ENCODE data around the gene NME5. TPM values are rescaled to one million over a fixed set of nuclear protein-coding genes. Genes with fewer than 3 reads are reported as not detected.

Gene NME5
- total and polyA plus RNA-seq, 2 of the 8 experiments (the other 6 are each of a cell fraction or from before 2014, with no cell fraction given): 0.48 to 0.89 TPM

- DNase-seq (ENCODE audit: low read depth in 1 of 2, low spot score in 2 of 2) (peak in 1 of 2 experiments; percentile 53), FAIRE-seq (no peak)
- Histone ChIP-seq H3K14ac (ENCODE audit: insufficient read length) (no peak overlapping the region), H4K91ac (replicated peaks; ENCODE audit: insufficient read length, low read length) (peak overlapping the region; percentile 13), H2BK15ac (ENCODE audit: low read length) (no peak overlapping the region), H3K9me3 (ENCODE audit: insufficient read depth in 2 of 2, low read depth in 1 of 2, low read length in 1 of 2) (no peaks in the 10 kb centered on the region), H2BK120ac (replicated peaks; ENCODE audit: low read depth, low read length) (no peak overlapping the region), H3K27ac (ENCODE audit: low read depth, low read length) (peak overlapping the region; percentile 91), H2BK12ac (ENCODE audit: low read depth, low read length) (no peak overlapping the region), H3K9ac (replicated peaks in 1 of 4; ENCODE audit: extremely low read depth in 1 of 4, low read depth in 3 of 4, low read length in 3 of 4) (peak overlapping the region; percentile 80 to 92 (median 86)), H3K18ac (ENCODE audit: extremely low read depth, low read length) (peak overlapping the region; percentile 27), H2BK5ac (ENCODE audit: low read depth, low read length) (peak overlapping the region; percentile 75; the same call in 1 of the 2 replicates), H3K56ac (replicated peaks; ENCODE audit: insufficient read length, low read depth, low read length) (peak overlapping the region; percentile 54), H3K4me3 (ENCODE audit: extremely low read depth in 1 of 4, insufficient read depth in 2 of 4, low read depth in 3 of 4, low read length in 4 of 4) (peak overlapping the region; percentile 91 to 100 (median 96)), H3K23ac (ENCODE audit: insufficient read length) (no peak overlapping the region), H3K79me1 (ENCODE audit: low read depth, low read length) (peaks cover 2% of the 10 kb centered on the region; the same call in 1 of the 2 replicates), H4K5ac (ENCODE audit: insufficient read length, low read depth, low read length) (peak overlapping the region; percentile 49), H2AFZ (ENCODE audit: low read length) (peak overlapping the region; percentile 28; the same call in 1 of the 2 replicates), H3K4me1 (replicated peaks in 1 of 4; ENCODE audit: control insufficient read depth in 3 of 4, insufficient read depth in 4 of 4, low read length in 3 of 4) (no peaks in the 10 kb centered on the region; a peak in 2 of 7 replicates), H3K23me2 (ENCODE audit: low read depth, low read length) (peaks cover 8% of the 10 kb centered on the region), H2AK5ac (ENCODE audit: low read depth, low read length) (no peak overlapping the region), H3K4me2 (ENCODE audit: insufficient read depth in 1 of 2, low read depth in 2 of 2, low read length in 2 of 2) (peak overlapping the region; percentile 83 to 87), H3K79me2 (ENCODE audit: control insufficient read depth in 1 of 2, insufficient read depth in 2 of 2, low read length in 2 of 2) (peaks cover 0 to 40% of the 10 kb centered on the region in 2 experiments; a peak in 2 of 4 replicates), H4K8ac (ENCODE audit: extremely low read depth, insufficient read depth, low read length) (peak overlapping the region; percentile 81; the same call in 1 of the 2 replicates), H3K36me3 (ENCODE audit: control insufficient read depth in 2 of 4, insufficient read depth in 4 of 4, low read length in 3 of 4) (peaks cover 28 to 53% (median 38%) of the 10 kb centered on the region in 4 experiments), H4K20me1 (replicated peaks in 1 of 2; ENCODE audit: control insufficient read depth in 1 of 2, insufficient read depth in 2 of 2, low read length in 2 of 2) (peaks cover 0 to 2% of the 10 kb centered on the region in 2 experiments), H3K4ac (replicated peaks; ENCODE audit: insufficient read length, low read depth, low read length) (peak overlapping the region; percentile 17), H3K27me3 (replicated peaks in 1 of 4; ENCODE audit: control insufficient read depth in 3 of 4, extremely low read depth in 1 of 4, insufficient read depth in 3 of 4, low read length in 3 of 4) (no peaks in the 10 kb centered on the region), H2BK20ac (ENCODE audit: low read length) (no peak overlapping the region)
- POLR2A ChIA-PET (ENCODE audit: partially characterized antibody): interaction anchor here (0.6 to 4.6 kb wide), 30 partner anchors 9 to 443 kb away, joined by 3 to 37 read pairs (median 4); partner anchors contain the start of genes CDC23, CDC25C, EGR1 and ETF1
- WGBS, 2 experiments (ENCODE audit: extremely low coverage in 1 of 2, insufficient coverage in 1 of 2, insufficient read length in 1 of 2, insufficient replicate concordance in 2 of 2, low coverage in 1 of 2, low lambda C conversion rate in 2 of 2, missing lambda C conversion rate in 1 of 2): 2% methylated on average over 23 of the region's 23 CpGs; no CpG with 5 or more reads in 1 of the 2 experiments
- CTCF ChIA-PET (ENCODE audit: partially characterized antibody): interaction anchor here (0.7 to 2.2 kb wide), 11 partner anchors 9 to 234 kb away, joined by 3 to 7 read pairs (median 3); no protein-coding TSS in a partner anchor
- peak in 1 of 2 experiments; percentile 36; a peak in 1 of 4 replicates for TF ChIP-seq HDAC2 (IDR thresholded peaks at IDR 0.05; ENCODE audit: borderline replicate concordance in 1 of 2, low read depth in 2 of 2, low read length in 2 of 2)
- TF ChIP-seq RAD21 (IDR thresholded peaks at IDR 0.05 in 1 of 2, conservative IDR thresholded peaks at IDR 0.05 in 1 of 2; ENCODE audit: low read depth in 2 of 2, low read length in 2 of 2): no peak
- peak in 1 of 2 experiments; percentile 5; a peak in 2 of 4 replicates for TF ChIP-seq SIN3A (conservative IDR thresholded peaks at IDR 0.05 in 1 of 2, IDR thresholded peaks at IDR 0.05 in 1 of 2; ENCODE audit: low read depth in 1 of 2, low read length in 2 of 2)
- no peak for TF ChIP-seq ASH2L (IDR thresholded peaks at IDR 0.05; ENCODE audit: low read length)
- TF ChIP-seq KDM4A (IDR thresholded peaks at IDR 0.05; ENCODE audit: low read depth, low read length, severe bottlenecking): peak; percentile 11
- 0 out of 2 replicates have a peak, but pooled peaks have one; percentile 76 for TF ChIP-seq PHF8 (conservative IDR thresholded peaks at IDR 0.05; ENCODE audit: low read depth, low read length)
- no peak for TF ChIP-seq ATF3 (IDR thresholded peaks at IDR 0.05; ENCODE audit: insufficient read depth, low read depth, low read length)
- TF ChIP-seq TEAD4 (IDR thresholded peaks at IDR 0.05; ENCODE audit: low read depth, low read length): no peak
Measured at GRCh38 chr5:138179277-138179857, 40.1 kb upstream of the NME5 start.

Data from H1 (cell line).